Upper lobe of left lung (tissue), 4 donors: ENCODE results near the gene TACC2.

Source experiments
- CTCF ChIP-seq, 6 experiments: fragments of 450-650 bp in 4 of 6; fragments of 200-600 bp in 2 of 6; sonication (generic) in 2 of 6; IDR thresholded peaks; one replicate each; pipeline ENCODE4 v1.5.1; 2016 to 2019; ENCODE audit warnings: antibody characterized with exemption in 6 of 6
- EP300 ChIP-seq, 4 donors: sonication (generic); formaldehyde crosslinking; IDR thresholded peaks; one replicate each; pipeline ENCODE4 v1.5.1; 2017; ENCODE audit warnings: antibody characterized with exemption in 4 of 4, control low read depth in 2 of 4
- POLR2A ChIP-seq, 4 donors: fragments of 450-650 bp; IDR thresholded peaks; one replicate each; pipeline ENCODE4 v1.5.1; 2016 to 2017; ENCODE audit warnings: antibody characterized with exemption in 4 of 4, mild to moderate bottlenecking in 2 of 4
- POLR2AphosphoS5 ChIP-seq, 2 donors: sonication (generic); formaldehyde crosslinking; IDR thresholded peaks; one replicate each; pipeline ENCODE4 v1.5.1; 2017; ENCODE audit warnings: antibody characterized with exemption in 2 of 2

- TF ChIP-seq CTCF (IDR thresholded peaks at IDR 0.05) = no peak
- no peak for TF ChIP-seq POLR2A (IDR thresholded peaks at IDR 0.05)
- TF ChIP-seq POLR2AphosphoS5 (IDR thresholded peaks at IDR 0.05) = no peak
- no peak for TF ChIP-seq EP300 (IDR thresholded peaks at IDR 0.05)
These were observed 96.5 kb downstream of the TACC2 start for GRCh38 chr10:122085423-122085911.
